ENCODE measurements around the gene SCT.

The SCT gene, protein sequence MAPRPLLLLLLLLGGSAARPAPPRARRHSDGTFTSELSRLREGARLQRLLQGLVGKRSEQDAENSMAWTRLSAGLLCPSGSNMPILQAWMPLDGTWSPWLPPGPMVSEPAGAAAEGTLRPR

GRCh38 chr11:626475-627307 lies at the start of gene SCT:
Gene SCT (minus strand): TSS chr11:627181. CDS start chr11:627143, 38 bp downstream.
- TF ChIP-seq CTCF (IDR thresholded peaks at IDR 0.05), result no peak
- Histone ChIP-seq H3K27me3 (peaks cover 55% of the 10 kb centered on the region), H3K4me1 (ENCODE audit: control insufficient read depth in 1 of 2, insufficient read depth in 1 of 2, low read depth in 1 of 2, low read length in 1 of 2) (no peaks in the 10 kb centered on the region), H3K9me3 (no peaks in the 10 kb centered on the region), H3K27ac (no peak within 1 kb of the TSS), H3K36me3 (no peaks in the 10 kb centered on the region), H3K4me3 (ENCODE audit: low read depth in 1 of 2, low read length in 1 of 2) (no peak within 1 kb of the TSS)

DNA sequence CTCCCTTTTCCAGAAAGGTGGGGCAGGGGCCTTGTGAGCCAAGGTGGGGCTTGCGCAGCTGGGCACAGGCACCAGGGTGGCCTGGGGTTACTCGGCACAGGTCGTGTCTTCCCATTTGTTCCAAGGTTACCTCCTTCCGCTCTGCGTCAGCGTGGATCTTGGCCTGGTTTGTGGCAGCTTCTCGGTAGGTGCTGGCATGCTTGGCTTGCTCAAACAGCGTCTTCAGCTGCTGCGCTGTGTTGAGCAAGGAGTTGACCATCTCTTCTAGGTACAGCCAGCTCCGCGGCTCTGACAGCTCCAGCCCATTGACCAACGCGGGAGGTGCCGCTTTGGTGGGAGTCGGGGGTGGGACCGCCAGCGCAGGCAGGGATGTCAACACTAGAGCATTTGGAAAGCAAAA lies 47.4 kb upstream of the SCT start:
- no peak overlapping the region for H3K4me3 ChIP-seq (ENCODE audit: low read depth in 1 of 2, low read length in 1 of 2)
- H3K27ac ChIP-seq, result no peak overlapping the region
- no peaks in the 10 kb centered on the region for H3K4me1 ChIP-seq (ENCODE audit: control insufficient read depth in 1 of 2, insufficient read depth in 1 of 2, low read depth in 1 of 2, low read length in 1 of 2)
- H3K36me3 ChIP-seq, result peaks cover 57% of the 10 kb centered on the region
- TF ChIP-seq CTCF (IDR thresholded peaks at IDR 0.05), result no peak
- no peaks in the 10 kb centered on the region for H3K27me3 ChIP-seq
- H3K9me3 ChIP-seq, result no peaks in the 10 kb centered on the region

DNA sequence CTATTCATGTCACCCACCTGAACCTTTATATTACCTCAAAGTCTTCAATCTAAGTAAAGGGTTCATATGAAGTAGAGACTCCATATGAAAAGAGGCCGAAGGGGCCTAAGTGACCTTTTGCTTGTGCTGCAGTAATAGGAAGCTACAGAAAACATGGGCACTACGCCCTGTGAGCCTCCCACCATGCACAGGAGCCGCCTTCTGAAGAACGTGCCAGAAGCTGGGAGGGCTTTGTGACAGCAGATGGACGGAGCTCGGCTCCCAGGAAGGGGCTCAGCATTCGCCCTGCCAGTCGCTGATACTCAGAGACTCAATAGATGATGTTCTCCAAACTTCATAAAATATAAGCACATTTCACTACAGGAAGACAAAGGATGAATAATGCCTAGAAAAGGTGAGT lies 46.9 kb upstream of the SCT start:
- H3K27me3 ChIP-seq, result no peaks in the 10 kb centered on the region
- H3K4me1 ChIP-seq (ENCODE audit: control insufficient read depth in 1 of 2, insufficient read depth in 1 of 2, low read depth in 1 of 2, low read length in 1 of 2), result no peaks in the 10 kb centered on the region
- H3K4me3 ChIP-seq (ENCODE audit: low read depth in 1 of 2, low read length in 1 of 2), result no peak overlapping the region
- no peaks in the 10 kb centered on the region for H3K9me3 ChIP-seq
- no peak for TF ChIP-seq CTCF (IDR thresholded peaks at IDR 0.05)
- peaks cover 54% of the 10 kb centered on the region for H3K36me3 ChIP-seq
- H3K27ac ChIP-seq, result no peak overlapping the region

- Histone ChIP-seq H3K4me3 (ENCODE audit: low read depth in 1 of 2, low read length in 1 of 2) (no peak overlapping the region), H3K27me3 (no peaks in the 10 kb centered on the region), H3K4me1 (ENCODE audit: control insufficient read depth in 1 of 2, insufficient read depth in 1 of 2, low read depth in 1 of 2, low read length in 1 of 2) (no peaks in the 10 kb centered on the region), H3K9me3 (no peaks in the 10 kb centered on the region), H3K27ac (no peak overlapping the region), H3K36me3 (peaks cover 16% of the 10 kb centered on the region)
- TF ChIP-seq CTCF (IDR thresholded peaks at IDR 0.05), result no peak
Measured at GRCh38 chr11:665704-666281, 38.8 kb upstream of the SCT start.

- Histone ChIP-seq H3K4me1 (ENCODE audit: control insufficient read depth in 1 of 2, insufficient read depth in 1 of 2, low read depth in 1 of 2, low read length in 1 of 2) (no peaks in the 10 kb centered on the region), H3K36me3 (peaks cover 21% of the 10 kb centered on the region), H3K27ac (no peak overlapping the region), H3K9me3 (no peaks in the 10 kb centered on the region), H3K4me3 (ENCODE audit: low read depth in 1 of 2, low read length in 1 of 2) (no peak overlapping the region), H3K27me3 (no peaks in the 10 kb centered on the region)
- TF ChIP-seq CTCF (IDR thresholded peaks at IDR 0.05), result no peak
Measured at GRCh38 chr11:665062-665703, 38.2 kb upstream of the SCT start.
